Pons (tissue), 1 donor: ENCODE data around the gene ZNHIT6.
"Not testable (repeated sequence)": the region's sequence is repeated elsewhere in the genome, so short reads cannot be mapped to it uniquely, and the experiment has no call there.

ENCODE experiments used
- DNase-seq: peaks from one replicate; pipeline ENCODE4 v3.0.0-alpha.2; 2016; ENCODE audit warnings: low spot score

Gene ZNHIT6

DNA sequence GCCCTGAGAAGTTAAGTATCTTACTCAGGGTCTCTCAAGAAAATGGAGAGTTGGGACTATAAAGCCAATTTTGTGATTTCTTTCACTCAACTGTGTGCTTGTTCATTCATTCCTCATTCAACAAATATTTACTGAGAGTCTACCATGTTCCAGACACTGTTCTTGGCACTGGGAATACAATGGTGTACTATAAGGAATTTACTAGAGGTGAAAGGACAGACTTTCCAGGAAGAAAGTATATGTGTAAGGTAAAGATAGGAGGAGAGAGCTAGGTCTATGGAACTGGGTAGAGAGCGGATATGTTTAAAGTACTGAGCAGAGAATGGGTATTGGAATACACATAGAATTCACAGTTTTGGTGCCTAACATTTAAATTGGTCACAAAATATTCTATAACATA lies 42.3 kb downstream of the ZNHIT6 start:
- no peak for DNase-seq

DNA sequence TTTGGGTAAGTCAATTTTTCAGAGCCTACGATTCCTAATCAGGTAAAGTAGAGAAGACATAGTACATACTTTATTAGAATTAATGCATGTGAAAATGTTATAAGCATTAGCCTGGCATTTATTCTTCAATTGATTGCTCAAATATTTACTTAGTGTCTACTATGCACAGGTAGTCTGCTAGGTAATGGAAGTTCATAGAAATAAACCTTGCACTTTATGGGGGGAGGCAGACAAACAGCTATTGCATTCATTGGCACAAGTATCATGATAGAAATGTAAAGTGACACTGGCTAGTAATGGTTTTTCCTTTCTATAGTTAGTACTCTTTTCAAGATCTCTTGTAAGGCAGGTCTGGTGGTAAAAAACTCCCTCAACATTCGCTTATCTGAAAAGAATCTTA lies 44.9 kb downstream of the ZNHIT6 start:
- no peak for DNase-seq

DNA sequence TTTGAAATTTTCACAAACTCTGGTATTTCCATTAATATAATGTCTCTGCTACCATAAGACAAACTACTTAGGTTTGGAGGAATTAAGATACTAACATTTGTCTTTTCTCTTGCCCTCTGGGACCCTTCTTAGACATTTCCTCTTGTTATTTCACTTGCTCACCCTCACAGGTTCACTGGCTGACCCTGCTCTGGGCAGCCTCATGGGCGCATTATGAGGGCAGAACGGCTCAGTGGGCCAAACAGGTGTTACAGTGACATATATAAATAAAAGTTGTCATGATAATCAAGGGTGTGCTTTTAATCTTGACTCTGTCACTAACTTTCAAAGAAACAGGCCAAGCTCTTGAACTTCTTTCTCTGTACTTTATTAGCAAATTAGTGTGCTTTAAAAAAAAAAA lies 46.5 kb downstream of the ZNHIT6 start:
- no peak for DNase-seq

DNA sequence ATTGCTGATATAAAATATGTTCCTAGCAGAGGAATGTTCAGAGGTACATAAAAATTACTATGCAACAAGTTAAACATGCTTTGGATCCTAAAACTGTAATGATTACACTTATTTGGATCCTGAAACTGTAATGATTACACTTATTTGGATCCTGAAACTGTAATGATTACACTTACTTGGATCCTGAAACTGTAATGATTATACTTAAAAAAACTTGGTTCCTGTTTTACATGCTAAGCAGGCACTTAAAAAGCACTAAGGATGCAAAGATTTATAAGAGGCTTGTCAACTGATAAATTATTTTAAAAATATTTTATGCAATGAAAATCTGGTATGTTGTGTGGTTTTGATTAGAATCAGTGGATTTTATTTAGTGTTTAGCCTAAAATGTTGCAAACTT lies 47.7 kb downstream of the ZNHIT6 start:
- no peak for DNase-seq

- no peak for DNase-seq
These were observed 49.1 kb downstream of the ZNHIT6 start for GRCh38 chr1:85659174-85659573.

GRCh38 chr1:85656948-85657347 lies 51.3 kb downstream of the ZNHIT6 start:
- DNase-seq, result no peak

DNA sequence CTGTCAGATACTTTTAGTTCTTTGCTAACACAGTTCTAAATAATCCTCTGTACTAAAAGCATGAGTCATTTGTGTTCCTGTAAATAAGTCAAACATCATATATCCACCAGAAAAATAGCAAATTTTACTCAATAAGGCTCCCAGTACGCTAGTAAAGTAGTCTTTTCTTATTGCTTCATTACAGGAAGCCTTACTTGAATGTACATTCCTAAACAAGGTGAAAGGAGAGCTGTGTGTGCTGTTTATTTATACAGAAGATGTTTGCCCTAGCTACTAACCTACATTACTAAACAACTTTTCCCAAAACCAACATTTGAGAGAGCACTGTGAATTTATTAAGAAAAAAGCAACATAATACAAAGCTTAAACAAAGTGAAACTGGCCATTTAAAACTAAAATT lies 52.0 kb downstream of the ZNHIT6 start:
- DNase-seq, result no peak

DNA sequence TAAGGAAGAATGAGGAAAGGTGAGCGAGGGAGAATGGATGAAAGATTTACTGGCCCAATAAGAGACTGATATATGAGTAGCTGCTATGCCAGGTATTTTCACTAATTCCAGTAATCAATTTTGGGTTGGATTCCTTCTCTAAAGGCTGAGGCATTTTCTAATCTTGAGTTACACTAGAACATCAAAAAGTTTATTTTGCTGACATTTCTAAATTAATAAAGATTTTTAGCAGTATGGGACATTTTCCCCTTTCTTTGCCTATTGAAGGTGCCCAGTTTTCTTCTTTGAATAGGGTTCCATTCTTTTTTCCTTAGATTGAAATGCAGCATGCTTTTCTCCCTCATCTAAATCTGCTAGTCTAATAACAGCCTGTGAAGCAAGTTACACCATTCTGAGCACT lies 52.9 kb downstream of the ZNHIT6 start:
- no peak for DNase-seq

DNA sequence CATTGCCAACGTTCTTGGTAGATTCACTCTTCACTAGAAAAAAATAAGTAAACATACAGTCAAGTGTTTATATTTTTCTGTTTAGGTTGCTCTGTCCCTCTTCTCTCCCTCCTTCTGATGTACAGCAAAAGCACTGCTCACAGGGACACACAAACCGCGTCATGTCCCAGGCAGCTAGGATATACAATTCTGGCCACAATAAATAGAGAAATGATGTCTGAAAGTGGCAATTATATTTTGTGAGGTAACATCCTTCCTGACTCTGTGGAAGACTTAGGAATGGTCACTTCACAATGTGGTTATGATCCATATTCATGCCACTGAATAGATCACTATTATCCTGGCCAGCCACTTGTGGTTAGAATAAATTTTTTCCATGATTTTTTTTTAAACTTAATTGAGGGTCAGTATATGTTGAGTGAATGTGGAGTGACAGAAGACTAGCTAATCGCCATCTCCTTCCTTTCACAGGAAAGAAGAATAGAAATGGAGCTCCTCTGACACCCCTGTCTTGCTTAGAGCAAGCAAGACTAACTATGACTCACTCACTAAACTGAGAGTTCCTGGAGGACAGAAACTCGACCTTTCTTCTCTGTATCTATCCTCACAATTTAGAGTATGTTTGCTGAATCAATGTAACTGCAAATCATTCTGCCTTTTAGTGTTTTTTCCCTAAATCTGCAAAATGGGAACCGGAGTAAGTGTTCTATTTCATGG lies 54.0 kb downstream of the ZNHIT6 start:
- DNase-seq, result no peak

DNA sequence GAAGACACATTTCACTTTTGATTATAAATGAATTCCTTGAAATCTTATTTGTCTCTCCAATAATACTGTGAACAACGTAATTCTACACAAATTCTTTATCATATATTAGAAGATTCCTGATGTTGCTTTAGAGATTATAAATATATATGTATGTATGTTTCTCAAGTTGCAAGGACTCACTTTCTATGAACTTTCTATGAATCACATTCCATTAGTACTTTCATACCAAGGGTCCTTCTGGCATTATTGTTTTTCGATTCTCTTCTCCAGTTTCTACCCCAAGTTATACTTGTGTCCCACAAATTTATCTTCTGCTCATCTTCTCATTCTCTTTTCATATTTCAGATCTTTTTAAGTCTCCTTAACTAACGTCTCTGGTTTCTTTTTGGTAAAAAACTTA lies 55.9 kb downstream of the ZNHIT6 start:
- DNase-seq, result no peak

DNA sequence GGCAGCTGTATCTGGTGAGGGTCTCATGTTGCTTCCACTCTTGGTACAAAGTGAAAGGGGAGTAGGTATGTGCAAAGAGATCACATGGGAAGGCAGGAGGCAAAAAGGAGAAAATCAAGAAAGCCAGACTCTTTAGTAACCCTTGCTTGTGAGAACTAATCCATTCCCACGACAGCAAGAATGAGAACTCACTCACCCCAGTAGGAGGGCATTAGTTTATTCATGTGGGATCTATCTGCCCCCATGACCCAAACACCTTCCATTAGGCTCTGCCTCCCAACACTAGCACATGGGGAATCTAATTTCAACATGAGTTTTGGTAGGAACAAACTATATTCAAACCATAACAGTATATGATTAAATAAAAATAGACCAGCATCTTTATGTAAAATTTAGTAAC lies 57.6 kb downstream of the ZNHIT6 start:
- DNase-seq, result no peak

DNA sequence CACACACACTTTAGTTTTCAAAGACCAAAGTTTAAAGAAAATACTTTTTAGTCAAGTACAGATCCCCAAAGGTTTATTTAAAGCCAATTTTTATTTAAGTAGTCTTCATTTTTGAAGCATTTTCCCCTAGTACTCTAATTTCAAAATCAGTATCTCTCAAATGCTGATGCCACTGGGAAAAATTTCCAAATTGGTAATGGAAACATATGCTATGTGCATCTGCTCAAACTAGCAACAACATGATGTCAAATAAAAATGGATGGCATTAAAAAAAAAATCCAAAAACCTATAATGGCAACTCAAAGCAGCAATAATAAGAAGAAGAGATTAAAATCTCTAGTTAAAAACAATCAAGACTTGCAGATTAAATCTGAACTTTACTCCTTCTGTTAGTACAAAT lies 58.6 kb downstream of the ZNHIT6 start:
- no peak for DNase-seq

- not testable (repeated sequence) for DNase-seq
These were observed 66.4 kb downstream of the ZNHIT6 start for GRCh38 chr1:85641598-85642556.

DNA sequence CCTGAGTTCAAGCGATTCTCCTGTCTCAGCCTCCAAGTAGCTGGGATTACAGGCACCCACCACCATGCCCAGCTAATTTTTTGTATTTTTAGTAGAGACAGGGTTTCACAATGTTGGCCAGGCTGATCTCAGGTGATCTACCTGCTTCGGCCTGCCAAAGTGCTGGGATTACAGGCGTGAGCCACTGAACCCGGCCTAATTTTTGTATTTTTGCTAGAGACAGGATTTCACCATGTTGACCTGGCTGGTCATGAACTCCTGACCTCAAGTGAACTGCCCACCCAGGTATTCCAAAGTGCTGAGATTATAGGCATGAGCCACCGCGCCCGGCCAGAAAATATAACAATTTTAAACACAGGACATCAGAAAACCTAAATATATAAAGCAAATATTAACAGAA lies 68.3 kb downstream of the ZNHIT6 start:
- not testable (repeated sequence) for DNase-seq

GRCh38 chr1:85638412-85638811 lies 69.8 kb downstream of the ZNHIT6 start:
- no peak for DNase-seq

- no peak for DNase-seq
These were observed 77.7 kb downstream of the ZNHIT6 start for GRCh38 chr1:85630493-85630892.

- DNase-seq, result no peak
These were observed 78.7 kb downstream of the ZNHIT6 start for GRCh38 chr1:85629532-85629920.

DNA sequence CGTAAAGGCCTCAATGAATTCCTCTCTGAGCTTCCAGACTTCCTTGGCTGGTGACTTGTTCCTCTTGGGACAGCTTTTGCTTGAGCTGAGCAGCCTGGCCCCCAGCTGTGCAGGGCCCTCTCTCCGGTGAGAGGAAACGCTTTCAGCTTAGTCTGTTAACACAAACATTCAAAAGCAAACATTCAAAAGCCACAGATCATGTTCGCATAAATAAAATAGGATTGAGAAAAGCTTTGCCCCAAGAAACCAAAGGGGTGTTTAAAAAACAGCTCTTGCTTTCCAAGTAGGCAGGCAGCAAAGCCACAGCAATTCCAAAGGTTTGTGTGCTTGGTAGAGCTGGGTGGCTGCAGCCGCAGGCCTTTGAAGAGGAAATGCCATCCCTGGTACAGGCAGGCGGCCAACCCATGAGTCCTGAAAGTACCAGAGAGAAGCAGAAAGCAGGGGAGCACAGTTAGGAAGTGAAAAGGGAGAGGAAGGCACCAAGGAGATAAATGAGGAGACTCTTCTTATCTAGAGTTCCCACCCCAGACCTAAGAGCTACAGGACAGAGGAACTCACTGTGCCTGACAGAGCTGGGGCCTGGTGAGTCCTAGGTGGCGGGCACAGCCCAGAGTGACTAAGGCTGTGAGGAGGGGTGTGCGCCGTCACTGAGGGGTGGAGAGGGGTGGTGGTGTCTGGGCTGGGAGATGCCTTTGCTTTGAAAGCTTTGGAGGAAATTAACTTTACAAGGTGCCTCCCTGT lies 79.3 kb downstream of the ZNHIT6 start:
- DNase-seq, result no peak

DNA sequence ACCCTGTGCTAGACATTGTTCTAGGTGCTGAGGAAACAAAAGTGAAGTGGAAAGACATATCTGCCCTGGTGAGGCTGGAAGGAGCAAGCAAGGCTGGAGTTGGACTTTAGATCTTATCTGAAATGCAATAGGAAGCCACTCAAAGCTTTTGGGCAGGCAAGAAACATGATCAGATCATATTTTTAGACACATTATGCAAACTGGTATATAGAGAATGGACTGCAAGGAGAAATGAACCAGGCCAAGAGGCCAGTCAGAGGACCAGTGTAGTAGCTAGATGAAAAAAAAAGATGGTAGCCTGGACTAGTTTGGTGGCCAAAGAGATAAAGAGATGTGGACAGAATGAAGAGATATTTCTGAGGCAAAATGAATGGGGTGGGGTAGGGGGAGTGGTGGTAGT lies 81.4 kb downstream of the ZNHIT6 start:
- DNase-seq, result no peak

DNA sequence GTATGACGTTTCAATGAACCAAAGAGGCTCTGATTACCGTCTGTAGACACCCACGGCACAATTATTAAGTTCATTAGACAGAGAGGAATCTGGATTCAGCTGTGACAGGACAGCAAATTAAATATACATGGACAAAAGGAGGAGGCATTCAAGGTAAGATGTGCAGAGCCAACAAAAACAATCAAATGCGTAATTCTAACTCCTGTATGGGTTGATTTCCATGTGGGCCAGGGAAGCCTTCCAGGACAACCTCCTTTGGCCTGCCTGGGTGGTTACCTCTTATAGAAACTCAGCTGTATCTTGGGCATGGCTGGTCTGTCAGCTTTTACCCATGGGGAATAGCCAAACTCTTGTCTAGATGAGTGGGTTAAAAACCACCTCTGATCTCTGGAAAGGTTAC lies 83.9 kb downstream of the ZNHIT6 start:
- no peak for DNase-seq

GRCh38 chr1:85623061-85623471 lies 85.2 kb downstream of the ZNHIT6 start:
- DNase-seq, result no peak

DNA sequence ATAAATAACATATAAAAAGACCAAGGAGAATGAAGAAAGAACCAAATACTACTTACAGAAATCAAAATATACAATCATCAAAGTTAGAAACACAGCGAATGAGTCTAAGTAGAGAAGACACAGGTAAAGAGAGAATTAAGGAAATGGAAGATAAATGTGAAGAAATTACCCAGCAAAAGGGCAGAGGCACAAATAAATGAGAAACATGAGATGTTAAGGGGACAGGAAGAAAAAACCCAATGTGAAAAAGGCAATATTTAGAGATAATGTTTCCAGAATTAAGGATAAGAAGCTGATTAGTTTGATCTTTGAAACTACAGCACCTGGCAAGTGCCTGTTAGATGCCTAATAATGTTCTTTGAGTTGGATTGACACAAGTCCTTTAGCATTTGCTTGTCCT lies 86.8 kb downstream of the ZNHIT6 start:
- no peak for DNase-seq

DNA sequence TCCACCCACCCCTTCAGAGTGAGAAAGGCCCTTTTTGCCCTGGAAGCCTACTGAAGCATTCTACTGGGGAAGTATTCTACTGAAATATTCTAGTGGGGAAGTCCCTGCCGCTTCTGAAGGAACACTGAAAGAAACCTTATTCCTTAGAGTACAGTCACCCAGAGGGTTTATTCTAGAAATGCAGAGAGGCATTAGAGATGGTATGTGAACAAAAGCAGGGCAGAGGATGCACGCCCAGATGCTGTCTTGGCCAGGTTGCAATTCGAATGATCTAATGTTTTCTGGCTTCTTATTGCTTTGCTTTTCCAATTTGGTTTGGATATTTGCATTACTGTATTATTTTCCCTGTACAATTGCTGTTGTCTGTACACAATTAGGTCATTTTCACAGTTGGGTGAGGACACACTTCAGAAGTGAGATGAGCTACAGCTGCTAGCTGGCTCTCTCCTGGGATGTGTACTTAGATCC lies 90.6 kb downstream of the ZNHIT6 start:
- no peak for DNase-seq
